Islet of Langerhans (tissue), 1 donor: ENCODE data around the gene RXFP2.

ENCODE experiments used
- FAIRE-seq: peaks from one replicate; lab custom pipeline; 2011; peaks lifted over from hg19 to GRCh38; lab: Jason Lieb, UNC

RXFP2 gene

DNA sequence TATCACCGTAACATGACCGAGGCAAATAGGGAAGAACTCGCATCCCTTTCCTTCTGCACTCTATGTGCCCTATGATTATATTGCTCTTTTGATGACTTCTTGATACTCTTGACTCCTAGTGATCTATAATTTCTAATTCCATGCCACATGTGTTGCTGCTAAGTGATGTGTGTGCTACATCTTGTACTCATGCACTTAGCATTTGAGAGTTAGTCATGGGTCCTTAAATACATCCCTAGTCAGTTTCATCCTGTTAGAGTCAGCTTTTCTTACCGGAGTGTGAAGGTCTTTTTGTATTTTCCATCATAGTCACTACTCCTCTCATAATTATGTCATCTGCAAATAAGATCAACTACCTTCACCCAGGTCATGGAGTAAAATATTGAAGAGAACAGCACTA lies 30.2 kb downstream of the RXFP2 start:
- FAIRE-seq: no peak

DNA sequence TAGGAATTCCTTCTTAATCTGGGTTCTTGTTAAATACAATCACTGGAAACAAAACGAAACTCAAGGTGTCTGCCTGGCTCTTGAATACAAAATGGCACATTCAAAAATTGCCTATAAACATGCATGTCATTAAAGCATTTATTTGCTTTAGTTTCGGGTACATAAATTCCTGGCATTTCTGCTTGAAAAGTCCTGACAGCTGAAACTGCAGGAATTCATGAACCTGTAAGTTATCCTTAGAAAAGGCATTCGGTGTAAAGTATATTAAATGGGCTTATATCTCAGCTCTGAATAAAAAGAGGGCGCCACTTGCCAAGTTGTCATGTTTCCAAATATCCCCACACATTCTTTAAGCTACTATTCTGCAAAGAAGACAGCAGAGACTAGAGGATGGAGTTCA lies 32.9 kb downstream of the RXFP2 start:
- FAIRE-seq: no peak

DNA sequence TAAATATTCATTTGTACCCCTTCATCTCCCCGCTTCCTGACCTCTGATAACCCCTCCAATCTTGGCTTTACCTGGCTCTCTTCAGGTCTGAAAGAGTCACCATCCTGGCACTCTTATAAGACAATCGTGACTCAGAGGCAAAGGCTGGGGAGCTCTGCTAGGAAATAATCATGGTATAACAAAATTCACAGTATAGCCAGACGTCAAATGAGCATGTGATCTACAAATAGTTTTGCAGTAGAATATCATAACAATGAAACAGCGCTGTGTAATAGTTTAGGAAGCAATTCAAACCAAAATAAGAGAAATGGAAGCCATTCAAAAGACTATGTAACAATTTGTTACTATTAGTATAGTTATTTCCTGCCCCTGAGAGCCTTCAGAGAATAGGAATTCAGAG lies 34.2 kb downstream of the RXFP2 start:
- FAIRE-seq: no peak

DNA sequence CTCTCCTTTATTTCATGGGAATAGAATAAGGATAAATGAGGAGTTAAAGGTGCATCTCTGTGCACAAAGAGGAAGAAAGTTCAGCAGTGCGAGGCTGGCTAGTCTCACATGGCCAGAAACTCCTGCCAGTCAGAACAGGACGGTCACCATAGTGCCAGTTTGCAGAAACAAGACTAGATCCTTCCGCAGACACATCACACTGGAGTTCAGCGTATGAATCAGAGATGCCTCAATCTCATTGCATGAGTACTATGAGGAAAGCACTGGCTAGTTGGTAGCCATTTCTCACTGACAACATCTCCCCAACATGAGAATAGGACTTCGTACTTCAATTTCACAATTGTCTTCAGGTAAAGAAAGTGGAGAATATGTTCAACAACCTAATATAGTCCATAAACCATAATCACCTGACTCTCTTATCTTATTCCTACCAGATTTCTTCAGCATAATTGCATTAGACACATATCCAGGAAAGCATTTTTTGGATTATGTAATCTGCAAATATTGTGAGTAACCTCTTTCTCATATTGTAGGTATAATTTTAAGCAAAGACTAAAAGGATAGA lies 34.9 kb downstream of the RXFP2 start:
- no peak for FAIRE-seq

DNA sequence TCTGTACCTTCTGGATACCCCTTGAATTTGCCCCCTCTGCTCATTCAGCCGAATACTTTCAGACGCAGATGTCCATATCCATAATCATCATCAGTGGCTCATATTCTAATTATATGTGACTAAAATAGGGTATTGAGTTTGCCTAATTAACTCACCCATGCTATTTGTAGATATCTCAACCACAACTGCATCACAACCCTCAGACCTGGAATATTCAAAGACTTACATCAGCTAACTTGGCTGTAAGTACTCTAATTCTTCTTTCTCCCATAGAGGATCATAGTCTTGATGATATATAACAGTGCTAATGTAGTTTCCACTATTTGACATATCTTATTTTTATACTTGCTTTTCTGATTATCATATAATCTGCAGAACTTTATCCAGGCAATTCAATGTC lies 35.8 kb downstream of the RXFP2 start:
- no peak for FAIRE-seq

DNA sequence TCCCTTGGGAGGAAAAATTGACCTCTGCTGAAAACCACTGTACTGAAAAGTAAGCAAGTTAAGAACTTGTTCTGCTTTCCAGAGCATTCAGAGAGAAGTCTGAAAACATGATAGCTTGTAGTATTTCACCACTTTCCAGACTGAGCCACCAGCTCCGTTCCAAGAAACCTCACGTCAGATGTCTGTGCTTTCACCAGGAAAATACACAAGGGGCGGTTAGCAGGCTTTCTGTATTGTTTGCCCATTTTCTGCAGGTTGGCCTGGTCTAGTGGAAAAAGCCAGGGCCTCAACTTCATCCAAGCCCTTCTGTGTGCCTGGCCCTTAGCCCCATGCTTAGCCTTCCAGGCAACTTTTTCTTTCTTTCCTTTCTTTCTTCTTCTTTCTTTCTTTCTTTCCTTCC lies 36.4 kb downstream of the RXFP2 start:
- FAIRE-seq: no peak

GRCh38 chr13:31781064-31781463 lies 41.7 kb downstream of the RXFP2 start:
- no peak for FAIRE-seq

GRCh38 chr13:31786011-31786410 lies 46.7 kb downstream of the RXFP2 start:
- FAIRE-seq: no peak

- no peak for FAIRE-seq
Observed at GRCh38 chr13:31790992-31791391, 51.7 kb downstream of the RXFP2 start.

GRCh38 chr13:31793246-31793645 lies 53.9 kb downstream of the RXFP2 start:
- no peak for FAIRE-seq

DNA sequence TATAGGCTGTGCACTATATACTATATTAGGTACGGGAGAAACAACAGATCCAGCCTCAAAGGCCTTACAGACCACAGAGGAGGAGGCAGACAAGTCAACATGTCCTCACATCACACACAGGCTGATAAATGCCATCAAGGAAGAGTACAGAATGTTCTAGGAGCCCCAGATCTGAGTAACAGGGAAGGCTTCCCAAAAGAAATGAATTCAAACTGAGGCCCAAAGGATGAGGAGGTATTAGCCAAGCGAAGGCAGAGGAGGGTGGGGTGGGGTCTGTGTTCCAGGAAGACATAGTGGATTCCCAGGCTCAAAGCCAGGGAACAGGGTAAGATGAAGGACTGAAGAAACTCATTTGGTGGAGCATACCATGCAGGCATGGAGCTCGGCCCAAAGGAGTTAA lies 55.1 kb downstream of the RXFP2 start:
- FAIRE-seq: no peak

- FAIRE-seq: peak; percentile 85
Observed at GRCh38 chr13:31797154-31797775, 57.9 kb downstream of the RXFP2 start.

- no peak for FAIRE-seq
Observed at GRCh38 chr13:31798189-31798588, 58.9 kb downstream of the RXFP2 start.

- FAIRE-seq: no peak
Observed at GRCh38 chr13:31801088-31801487, 61.8 kb downstream of the RXFP2 start.

DNA sequence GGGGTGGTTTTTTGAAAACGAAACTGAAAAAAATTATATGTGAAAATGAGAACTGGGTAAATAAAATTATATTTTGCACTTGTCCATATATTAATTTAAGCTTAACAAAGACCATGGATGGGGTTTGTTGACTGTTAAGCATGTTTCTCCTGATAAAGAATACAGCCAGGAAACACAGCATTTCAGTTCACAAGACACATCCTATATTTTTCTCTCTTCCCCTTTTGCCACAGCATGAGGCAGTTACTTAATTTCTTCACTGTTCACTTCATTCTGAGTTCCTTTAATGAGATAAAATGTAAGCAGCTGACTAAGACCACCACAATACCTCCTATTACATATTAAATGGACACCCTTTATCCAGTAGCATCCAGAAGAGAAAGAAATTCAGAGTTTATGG lies 64.0 kb downstream of the RXFP2 start:
- FAIRE-seq: no peak

DNA sequence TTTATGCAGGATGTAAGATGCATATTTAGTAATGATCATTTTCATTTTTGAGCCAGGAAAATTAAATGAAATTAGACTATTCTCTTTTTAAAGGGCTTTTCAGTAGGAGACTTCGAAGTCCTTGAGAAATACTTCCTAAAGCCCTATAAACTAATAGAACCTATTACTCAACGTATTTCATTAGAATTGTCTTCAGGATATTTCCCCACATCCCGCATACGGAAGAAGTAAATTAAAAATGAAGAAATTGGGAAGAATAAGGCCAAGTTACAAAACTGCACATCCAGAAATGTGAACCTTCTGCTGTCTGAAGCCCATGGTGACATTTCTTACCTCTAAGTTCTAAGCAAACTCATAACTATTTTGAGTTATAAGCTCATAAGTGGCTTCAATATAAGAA lies 66.5 kb downstream of the RXFP2 start:
- FAIRE-seq: no peak

GRCh38 chr13:31807090-31807541 lies 67.8 kb downstream of the RXFP2 start:
- no peak for FAIRE-seq

GRCh38 chr13:31814536-31814935 lies 75.2 kb downstream of the RXFP2 start:
- FAIRE-seq: no peak

- FAIRE-seq: no peak
Observed at GRCh38 chr13:31815361-31816144, 76.2 kb downstream of the RXFP2 start.

DNA sequence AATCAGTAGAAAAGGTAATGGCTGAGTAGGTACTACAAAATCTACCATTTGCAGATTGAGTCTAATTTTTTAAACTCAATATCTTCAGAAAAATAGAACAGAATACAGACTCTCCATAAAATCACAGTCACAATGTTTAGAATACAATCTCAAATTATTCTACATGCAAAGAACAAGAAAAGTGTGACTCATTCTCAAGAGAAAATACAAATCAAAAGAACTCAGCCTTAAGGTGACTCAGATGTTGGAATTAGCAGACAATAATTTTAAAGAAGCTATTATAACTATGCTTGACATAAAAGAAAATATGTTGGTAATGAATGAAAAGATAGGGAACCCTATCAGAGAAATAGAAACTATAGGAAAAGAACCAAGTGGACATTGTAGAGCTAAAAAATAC lies 78.9 kb downstream of the RXFP2 start:
- FAIRE-seq: no peak

DNA sequence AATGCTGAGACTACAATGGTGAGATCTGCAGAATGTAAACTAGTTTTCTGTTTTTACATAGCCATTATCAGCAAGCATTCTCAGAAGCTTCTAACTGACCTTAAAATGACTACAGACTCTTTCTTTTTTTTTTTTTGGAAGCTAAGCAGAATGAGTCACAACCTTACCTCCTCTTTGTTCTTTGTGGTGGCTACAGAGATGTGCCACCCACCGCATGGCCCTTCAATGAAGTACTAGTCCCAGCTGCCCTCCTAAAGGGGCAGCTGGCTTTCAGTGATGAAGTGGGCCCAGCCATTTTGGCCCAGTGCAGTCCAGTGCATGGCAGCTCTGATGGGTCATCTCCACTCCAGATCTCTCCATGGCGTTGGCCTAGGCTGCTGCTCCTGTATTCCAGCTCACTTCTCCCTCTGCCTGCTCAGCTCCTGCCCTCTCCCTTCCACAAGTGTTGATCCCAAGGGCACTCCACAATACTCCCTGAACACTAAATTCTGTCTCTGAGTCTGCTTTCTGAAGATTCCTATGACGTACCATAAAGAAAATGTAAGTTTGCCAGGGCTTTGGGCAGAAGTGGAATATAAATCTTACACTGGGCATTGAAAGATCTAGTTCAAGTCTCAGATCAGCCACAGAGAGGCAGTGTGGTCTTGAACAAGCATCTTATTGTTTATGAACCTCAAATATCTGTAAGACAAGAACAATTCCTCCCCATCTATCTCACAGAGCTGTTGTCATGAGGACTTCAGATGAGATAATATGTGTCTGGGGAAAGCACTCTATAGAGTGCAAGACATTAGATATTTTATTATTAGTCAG lies 85.6 kb downstream of the RXFP2 start:
- FAIRE-seq: no peak

GRCh38 chr13:31826521-31826920 lies 87.2 kb downstream of the RXFP2 start:
- FAIRE-seq: no peak

- FAIRE-seq: no peak
Observed at GRCh38 chr13:31827707-31828106, 88.4 kb downstream of the RXFP2 start.
